GM21786 (cell line): Measurements from ENCODE around the gene ST3GAL4.
A peak's percentile ranks its signal among the peaks of the same experiment; 100 is the strongest.

Source experiments
- ATAC-seq: cut with Tn5 transposase; IDR thresholded peaks from one replicate; pipeline ENCODE4 v1.9.1; 2021; ENCODE audit not compliant: unreplicated experiment

Gene ST3GAL4

GRCh38 chr11:126405374-126405773 lies 49.9 kb downstream of the ST3GAL4 start:
- no peak for ATAC-seq

GRCh38 chr11:126405906-126406305 lies 50.4 kb downstream of the ST3GAL4 start:
- no peak for ATAC-seq

- no peak for ATAC-seq
These were observed 50.9 kb downstream of the ST3GAL4 start for GRCh38 chr11:126406368-126406767.

- no peak for ATAC-seq
These were observed 51.6 kb downstream of the ST3GAL4 start for GRCh38 chr11:126407101-126407521.

GRCh38 chr11:126407682-126408288 lies 52.3 kb downstream of the ST3GAL4 start:
- no peak for ATAC-seq

- no peak for ATAC-seq
These were observed 53.0 kb downstream of the ST3GAL4 start for GRCh38 chr11:126408496-126408895.

GRCh38 chr11:126408901-126409619 lies 53.6 kb downstream of the ST3GAL4 start:
- ATAC-seq, result no peak

GRCh38 chr11:126409620-126409985 lies 54.1 kb downstream of the ST3GAL4 start:
- no peak for ATAC-seq

- ATAC-seq, result no peak
These were observed 55.2 kb downstream of the ST3GAL4 start for GRCh38 chr11:126410649-126411048.

- no peak for ATAC-seq
These were observed 56.5 kb downstream of the ST3GAL4 start for GRCh38 chr11:126411971-126412381.

- ATAC-seq, result no peak
These were observed 57.9 kb downstream of the ST3GAL4 start for GRCh38 chr11:126413426-126413825.

- no peak for ATAC-seq
These were observed 58.4 kb downstream of the ST3GAL4 start for GRCh38 chr11:126413843-126414405.

- no peak for ATAC-seq
These were observed 59.1 kb downstream of the ST3GAL4 start for GRCh38 chr11:126414615-126415014.

GRCh38 chr11:126415128-126415527 lies 59.6 kb downstream of the ST3GAL4 start:
- ATAC-seq, result no peak

- no peak for ATAC-seq
These were observed 60.4 kb downstream of the ST3GAL4 start for GRCh38 chr11:126415669-126416420.

GRCh38 chr11:126416542-126417090 lies 61.1 kb downstream of the ST3GAL4 start:
- peak; percentile 65 for ATAC-seq

- no peak for ATAC-seq
These were observed 61.8 kb downstream of the ST3GAL4 start for GRCh38 chr11:126417091-126417862.

GRCh38 chr11:126418887-126419286 lies 63.4 kb downstream of the ST3GAL4 start:
- ATAC-seq, result no peak

GRCh38 chr11:126419801-126420697 lies 64.6 kb downstream of the ST3GAL4 start:
- ATAC-seq, result peak; percentile 83
